ENCODE results near the gene FAM107B. TPM values are rescaled to one million over a fixed set of nuclear protein-coding genes. Genes with fewer than 3 reads are reported as not detected.

Gene FAM107B
- total and polyA plus RNA-seq, 2 of the 4 experiments (the other 2 are of a cell fraction): 26.4 to 27.1 TPM

DNA sequence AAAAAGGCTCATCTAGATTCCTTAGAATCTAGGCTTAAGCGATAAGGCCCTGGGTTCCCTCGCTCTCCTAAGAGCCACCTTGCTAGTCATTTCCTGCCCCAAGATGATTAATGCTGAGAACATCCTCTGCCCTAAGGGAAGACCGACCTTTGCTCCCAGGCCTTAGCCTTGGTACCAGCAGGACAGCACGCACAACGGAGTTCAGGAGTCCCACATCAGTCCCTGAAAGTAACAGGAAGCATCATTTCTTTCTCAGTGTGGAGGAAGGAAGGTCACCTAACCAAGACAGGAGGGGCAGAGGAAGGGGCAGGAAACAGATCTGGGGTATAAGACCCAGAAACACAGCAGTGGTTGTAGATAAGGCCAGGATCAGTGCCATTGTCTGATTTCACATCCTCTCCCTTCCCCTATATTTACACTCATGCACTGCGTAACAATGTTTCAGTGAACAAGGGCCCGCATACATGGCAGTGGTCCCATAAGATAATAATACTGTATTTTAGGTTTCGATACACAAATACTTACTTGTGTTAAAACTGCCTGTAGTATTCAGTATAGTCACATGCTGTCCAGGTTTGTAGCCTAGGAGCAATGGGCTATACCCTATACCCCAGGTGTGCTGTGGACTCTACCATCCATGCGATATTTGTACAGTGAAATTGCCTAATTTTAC, 8.1 kb upstream of the FAM107B start:
- H2BK20ac ChIP-seq (ENCODE audit: low read depth, low read length): peak overlapping the region; percentile 85
- WGBS, 2 experiments (ENCODE audit: extremely low coverage in 2 of 2, insufficient read length in 1 of 2): 72% methylated on average over 3 of the region's 9 CpGs; no CpG with 5 or more reads in 1 of the 2 experiments
- dilution Hi-C loops (cut with HindIII; ENCODE audit: low sequenced_read_pairs, unreplicated experiment): no loop called here
- no peak for ATAC-seq (ENCODE audit: low read depth)
- H2AK5ac ChIP-seq (ENCODE audit: low read depth, low read length): peak overlapping the region; percentile 90
- H3K36me3 ChIP-seq (ENCODE audit: control insufficient read depth, insufficient read depth, low read length): no peaks in the 10 kb centered on the region
- 0 out of 2 replicates have a peak overlapping the region, but pooled peaks have one; percentile 31 for H3K23ac ChIP-seq (ENCODE audit: low read depth, low read length)
- no peak overlapping the region for H3K27ac ChIP-seq (ENCODE audit: insufficient read depth, low read length)
- intact Hi-C loops (cut with micrococcal nuclease): no loop called here
- H3K4me2 ChIP-seq (ENCODE audit: low read depth, low read length): no peak overlapping the region
- no peak overlapping the region for H3K56ac ChIP-seq (ENCODE audit: extremely low read depth, insufficient read depth, low read length)
- peaks cover 14% of the 10 kb centered on the region for H3K4me1 ChIP-seq (ENCODE audit: control insufficient read depth, insufficient read depth, low read length)
- H2BK120ac ChIP-seq (ENCODE audit: low read depth, low read length): peak overlapping the region; percentile 88
- peak overlapping the region; percentile 67 for H3K18ac ChIP-seq (ENCODE audit: low read depth, low read length)
- H4K91ac ChIP-seq (ENCODE audit: insufficient read depth, low read depth, low read length): peak overlapping the region; percentile 78; the same call in 1 of the 2 replicates
- H2AK9ac ChIP-seq (replicated peaks; ENCODE audit: low read depth, low read length, poor library complexity): no peak overlapping the region
- CTCF ChIA-PET: interaction anchor here (0.6 kb wide), 1 partner anchor 28 kb away, joined by 3 read pairs; no protein-coding TSS in a partner anchor
- no peak overlapping the region for H2BK5ac ChIP-seq (ENCODE audit: low read depth, low read length, poor library complexity, severe bottlenecking)
- H2AFZ ChIP-seq (replicated peaks; ENCODE audit: low read length, poor library complexity): peak overlapping the region; percentile 69
- H4K8ac ChIP-seq (ENCODE audit: low read depth in 2 of 2, low read length in 2 of 2): peak overlapping the region in 1 of 2 experiments; percentile 41; a peak in 2 of 4 replicates
- no peak overlapping the region for H3K9ac ChIP-seq (ENCODE audit: low read depth, low read length)
- no peak overlapping the region for H3K4me3 ChIP-seq (ENCODE audit: insufficient read depth, low read depth, low read length)
- no peaks in the 10 kb centered on the region for H3K79me1 ChIP-seq (ENCODE audit: low read depth in 1 of 2, low read length in 2 of 2)
- in situ Hi-C loops (cut with MboI; ENCODE audit: low sequenced_read_pairs): no loop called here
- POLR2A ChIA-PET (ENCODE audit: unreplicated experiment): no interaction called here
- no TSS peak for BruUV-seq (replicated peaks)
- DNase-seq: no peak
- TF ChIP-seq SMC3 (IDR thresholded peaks at IDR 0.05; ENCODE audit: low read depth, low read length) (no peak), RCOR1 (IDR thresholded peaks at IDR 0.05; ENCODE audit: insufficient replicate concordance, low read length) (no peak), CHD1 (IDR thresholded peaks at IDR 0.05; ENCODE audit: low read depth, low read length) (no peak), POLR2A (IDR thresholded peaks at IDR 0.05; ENCODE audit: low read depth, low read length) (no peak), MXI1 (IDR thresholded peaks at IDR 0.05; ENCODE audit: borderline replicate concordance, low read depth, low read length) (no peak), MAFK (IDR thresholded peaks at IDR 0.05; ENCODE audit: low read depth, low read length) (no peak)
- TF ChIP-seq, protein P1, sequence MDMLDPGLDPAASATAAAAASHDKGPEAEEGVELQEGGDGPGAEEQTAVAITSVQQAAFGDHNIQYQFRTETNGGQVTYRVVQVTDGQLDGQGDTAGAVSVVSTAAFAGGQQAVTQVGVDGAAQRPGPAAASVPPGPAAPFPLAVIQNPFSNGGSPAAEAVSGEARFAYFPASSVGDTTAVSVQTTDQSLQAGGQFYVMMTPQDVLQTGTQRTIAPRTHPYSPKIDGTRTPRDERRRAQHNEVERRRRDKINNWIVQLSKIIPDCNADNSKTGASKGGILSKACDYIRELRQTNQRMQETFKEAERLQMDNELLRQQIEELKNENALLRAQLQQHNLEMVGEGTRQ (IDR thresholded peaks at IDR 0.05; ENCODE audit: low read depth, low read length): no peak
- TF ChIP-seq, protein P2, sequence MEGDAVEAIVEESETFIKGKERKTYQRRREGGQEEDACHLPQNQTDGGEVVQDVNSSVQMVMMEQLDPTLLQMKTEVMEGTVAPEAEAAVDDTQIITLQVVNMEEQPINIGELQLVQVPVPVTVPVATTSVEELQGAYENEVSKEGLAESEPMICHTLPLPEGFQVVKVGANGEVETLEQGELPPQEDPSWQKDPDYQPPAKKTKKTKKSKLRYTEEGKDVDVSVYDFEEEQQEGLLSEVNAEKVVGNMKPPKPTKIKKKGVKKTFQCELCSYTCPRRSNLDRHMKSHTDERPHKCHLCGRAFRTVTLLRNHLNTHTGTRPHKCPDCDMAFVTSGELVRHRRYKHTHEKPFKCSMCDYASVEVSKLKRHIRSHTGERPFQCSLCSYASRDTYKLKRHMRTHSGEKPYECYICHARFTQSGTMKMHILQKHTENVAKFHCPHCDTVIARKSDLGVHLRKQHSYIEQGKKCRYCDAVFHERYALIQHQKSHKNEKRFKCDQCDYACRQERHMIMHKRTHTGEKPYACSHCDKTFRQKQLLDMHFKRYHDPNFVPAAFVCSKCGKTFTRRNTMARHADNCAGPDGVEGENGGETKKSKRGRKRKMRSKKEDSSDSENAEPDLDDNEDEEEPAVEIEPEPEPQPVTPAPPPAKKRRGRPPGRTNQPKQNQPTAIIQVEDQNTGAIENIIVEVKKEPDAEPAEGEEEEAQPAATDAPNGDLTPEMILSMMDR (conservative IDR thresholded peaks at IDR 0.05; ENCODE audit: low read depth, low read length): no peak
- peak overlapping the region; percentile 90 for H3K4ac ChIP-seq (ENCODE audit: low read depth, low read length)
- H3K14ac ChIP-seq (replicated peaks; ENCODE audit: low read depth, low read length): peak overlapping the region; percentile 78
- peaks cover 10% of the 10 kb centered on the region for H3K9me1 ChIP-seq (ENCODE audit: insufficient read depth, low read length)
- H3K9me3 ChIP-seq (ENCODE audit: control insufficient read depth, insufficient read depth, low read length): peaks cover 5% of the 10 kb centered on the region
- no peaks in the 10 kb centered on the region; the same call in 1 of the 2 replicates for H4K20me1 ChIP-seq (ENCODE audit: insufficient read depth, low read length)
- H3K27me3 ChIP-seq (ENCODE audit: control insufficient read depth, insufficient read depth, low read length): no peaks in the 10 kb centered on the region
- H4K5ac ChIP-seq (ENCODE audit: low read depth, low read length): no peak overlapping the region; the same call in 1 of the 2 replicates
- H2BK15ac ChIP-seq (ENCODE audit: low read depth, low read length): peak overlapping the region; percentile 93; the same call in 2 of the 3 replicates

Measured in IMR-90 (cell line).